Measurements from ENCODE around the gene SERPINC1. TPM values are rescaled to one million over a fixed set of nuclear protein-coding genes. Genes with fewer than 3 reads are reported as not detected.

Gene SERPINC1
- total and polyA plus RNA-seq, 10 of the 15 experiments (the other 5 are each of a cell fraction or from before 2014, with no cell fraction given) = 0.11 to 0.44 TPM; not detected in 8

GRCh38 chr1:173868266-173869020 lies 48.7 kb downstream of the SERPINC1 start, which contains the start of gene ZBTB37 (continued):
- peak; percentile 82; the same call in 1 of the 2 replicates for TF ChIP-seq ZBTB40 (IDR thresholded peaks at IDR 0.05; ENCODE audit: borderline replicate concordance)
- TF ChIP-seq IKZF2 (IDR thresholded peaks at IDR 0.05) = peak; percentile 62 to 75; a peak in 2 of 4 replicates
- no peak for TF ChIP-seq BCLAF1 (IDR thresholded peaks at IDR 0.05)
- no peak for TF ChIP-seq EZH2 (IDR thresholded peaks at IDR 0.05; ENCODE audit: borderline replicate concordance, control insufficient read depth, low read depth, low read length)
- 0 out of 2 replicates have a peak, but pooled peaks have one; percentile 65 for TF ChIP-seq SIN3A (IDR thresholded peaks at IDR 0.05; ENCODE audit: low read depth, low read length)
- peak in 1 of 2 experiments; percentile 96; a peak in 3 of 4 replicates for TF ChIP-seq ETV6 (conservative IDR thresholded peaks at IDR 0.05 in 1 of 2, IDR thresholded peaks at IDR 0.05 in 1 of 2; ENCODE audit: borderline replicate concordance in 1 of 2, low read depth in 1 of 2)
- TF ChIP-seq HDAC2 (IDR thresholded peaks at IDR 0.05) = no peak
- TF ChIP-seq ZBTB11 (CRISPR knock-in tag; IDR thresholded peaks at IDR 0.05) = no peak
- 0 out of 2 replicates have a peak, but pooled peaks have one; percentile 14 for TF ChIP-seq ESRRA (IDR thresholded peaks at IDR 0.05; ENCODE audit: low read length)
- no peak for TF ChIP-seq ASH2L (IDR thresholded peaks at IDR 0.05; ENCODE audit: borderline replicate concordance, low read depth)
- TF ChIP-seq NRF1 (conservative IDR thresholded peaks at IDR 0.05; ENCODE audit: low read depth, low read length) = no peak
- peak; percentile 80 for TF ChIP-seq ELK1 (IDR thresholded peaks at IDR 0.05; ENCODE audit: low read depth, low read length)
- no peak for TF ChIP-seq MXI1 (IDR thresholded peaks at IDR 0.05; ENCODE audit: low read depth, low read length)
- no peak for TF ChIP-seq RUNX3 (IDR thresholded peaks at IDR 0.05; ENCODE audit: low read length)
- TF ChIP-seq E2F4 (IDR thresholded peaks at IDR 0.05; ENCODE audit: low read depth, low read length) = peak; percentile 39; the same call in 1 of the 2 replicates

Data from GM12878 (cell line).